Fibroblast of lung (primary cell): ENCODE results near the gene OOSP3. TPM values are rescaled to one million over a fixed set of nuclear protein-coding genes. Genes with fewer than 3 reads are reported as not detected.

Experiments
- DNase-seq, 2 donors: peaks; one replicate each; pipeline versions ENCODE4 v3.0.0 to v3.0.0-alpha.2; 2010; ENCODE audit warnings: low read depth in 2 of 2
- H2AFZ ChIP-seq: 2 replicates; pipeline ENCODE4 v1.5.1; 2012; ENCODE audit warnings: low read length, control low read depth, inconsistent platforms
- H3K27ac ChIP-seq: 2 replicates; pipeline ENCODE4 v1.5.1; 2011; ENCODE audit warnings: low read length, control low read depth; ENCODE audit not compliant: insufficient read depth
- H3K27me3 ChIP-seq: 2 replicates; pipeline ENCODE4 v1.5.1; 2011; ENCODE audit warnings: mild to moderate bottlenecking, low read length; ENCODE audit not compliant: control insufficient read depth, insufficient read depth
- H3K36me3 ChIP-seq: 2 replicates; pipeline ENCODE4 v1.5.1; 2011; ENCODE audit warnings: low read length; ENCODE audit not compliant: control insufficient read depth, insufficient read depth
- H3K4me1 ChIP-seq: 2 replicates; pipeline ENCODE4 v1.5.1; 2011; ENCODE audit warnings: low read length; ENCODE audit not compliant: control insufficient read depth, insufficient read depth; ENCODE audit errors: extremely low read depth
- H3K4me2 ChIP-seq: 2 replicates; pipeline ENCODE4 v1.5.1; 2011; ENCODE audit warnings: low read length, control low read depth; ENCODE audit not compliant: insufficient read depth; ENCODE audit errors: extremely low read depth
- H3K4me3 ChIP-seq, 4 experiments: fragments of 200-600 bp in 1 of 4; sonication (generic) in 1 of 4; replicated peaks in 1 of 4; 2 replicates each; pipeline ENCODE4 v1.5.1; 2011 to 2016; ENCODE audit warnings: low read length in 4 of 4, low read depth in 3 of 4, mild to moderate bottlenecking in 3 of 4, control low read depth in 2 of 4, inconsistent platforms in 1 of 4, mixed read lengths in 1 of 4; ENCODE audit not compliant: insufficient read depth in 1 of 4; ENCODE audit errors: control extremely low read depth in 1 of 4
- H3K79me2 ChIP-seq: 2 replicates; pipeline ENCODE4 v1.5.1; 2012; ENCODE audit warnings: mild to moderate bottlenecking, low read length, inconsistent platforms; ENCODE audit not compliant: control insufficient read depth, insufficient read depth
- H3K9ac ChIP-seq: 2 replicates; pipeline ENCODE4 v1.5.1; 2011; ENCODE audit warnings: mild to moderate bottlenecking, low read length, control low read depth; ENCODE audit not compliant: insufficient read depth
- H3K9me3 ChIP-seq: 2 replicates; pipeline ENCODE4 v1.5.1; 2012; ENCODE audit warnings: low read depth, low read length; ENCODE audit not compliant: control insufficient read depth, insufficient read depth
- H4K20me1 ChIP-seq: 2 replicates; pipeline ENCODE4 v1.5.1; 2011; ENCODE audit warnings: low read length; ENCODE audit not compliant: control insufficient read depth, insufficient read depth; ENCODE audit errors: extremely low read depth
- CTCF ChIP-seq, 2 donors: IDR thresholded peaks in 1 of 2; conservative IDR thresholded peaks in 1 of 2; 1 replicate in 1 of 2; 2 replicates in 1 of 2; pipeline ENCODE4 v1.5.1; 2011 to 2012; ENCODE audit warnings: low read length in 2 of 2, control low read depth in 1 of 2, inconsistent platforms in 1 of 2, low read depth in 1 of 2, mild to moderate bottlenecking in 1 of 2
- EZH2 ChIP-seq: IDR thresholded peaks from 2 replicates; pipeline ENCODE4 v1.5.1; 2012; ENCODE audit warnings: low read length, control low read depth, mild to moderate bottlenecking; ENCODE audit errors: missing control alignments
- polyA plus RNA-seq, 2 donors: library from polyadenylated mRNA; depleted of rRNA in 1 of 2; stranded (reverse) in 1 of 2; unstranded in 1 of 2; fragments of >200 nt; gene quantifications; 2 replicates each; pipeline ENCODE4 v1.2.1, GENCODE V29; 2011 to 2012; ENCODE audit warnings: missing spikeins in 1 of 2
- total RNA-seq: library from RNA; depleted of rRNA; stranded (reverse); fragments of >200 nt; gene quantifications from 2 replicates; pipeline ENCODE4 v1.2.1, GENCODE V29; 2014

The OOSP3 gene
- total and polyA plus RNA-seq, 2 donors (not counting 1 experiment from before 2014, with no cell fraction given) = not detected

GRCh38 chr11:59944720-59945119 is 66.1 kb downstream of the OOSP3 start:
- Histone ChIP-seq H4K20me1 (no peaks in the 10 kb centered on the region), H3K4me1 (no peaks in the 10 kb centered on the region), H3K79me2 (no peaks in the 10 kb centered on the region), H3K9ac (no peak overlapping the region), H3K27me3 (no peaks in the 10 kb centered on the region), H2AFZ (no peak overlapping the region), H3K27ac (no peak overlapping the region), H3K4me3 (no peak overlapping the region), H3K36me3 (no peaks in the 10 kb centered on the region), H3K9me3 (no peaks in the 10 kb centered on the region), H3K4me2 (no peak overlapping the region)
- TF ChIP-seq CTCF (conservative IDR thresholded peaks at IDR 0.05 in 1 of 2, IDR thresholded peaks at IDR 0.05 in 1 of 2; ENCODE audit: low read depth in 1 of 2, low read length in 2 of 2) = no peak
- TF ChIP-seq EZH2 = no peak
- DNase-seq = no peak

Other genes starting within 250 kb of the OOSP3 start
- 8.2 and 11.6 TPM in 2 replicates for gene PATL1, start 209.7 kb upstream of the OOSP3 start, total RNA-seq
- 66.4 and 68.1 TPM in 2 replicates for gene PATL1, start 209.7 kb upstream of the OOSP3 start, polyA plus RNA-seq
- gene OR10V1, start 164.9 kb upstream of the OOSP3 start, total RNA-seq = not detected in 2 replicates
- gene OR10V1, start 164.9 kb upstream of the OOSP3 start, polyA plus RNA-seq = not detected in 2 replicates
- 19.0 and 23.9 TPM in 2 replicates for gene STX3, start 123.4 kb upstream of the OOSP3 start, total RNA-seq
- 21.9 and 22.0 TPM in 2 replicates for gene STX3, start 123.4 kb upstream of the OOSP3 start, polyA plus RNA-seq
- gene MRPL16, start 68.0 kb upstream of the OOSP3 start, total RNA-seq = 39.3 and 43.1 TPM in 2 replicates
- gene MRPL16, start 68.0 kb upstream of the OOSP3 start, polyA plus RNA-seq = 64.9 and 70.9 TPM in 2 replicates
- not detected in 2 replicates for gene CBLIF, start 33.3 kb upstream of the OOSP3 start, total RNA-seq
- not detected in 2 replicates for gene CBLIF, start 33.3 kb upstream of the OOSP3 start, polyA plus RNA-seq
- not detected in 2 replicates for gene TCN1, start 12.3 kb upstream of the OOSP3 start, total RNA-seq
- not detected in 2 replicates for gene TCN1, start 12.3 kb upstream of the OOSP3 start, polyA plus RNA-seq
- gene OOSP1, start 59.6 kb downstream of the OOSP3 start, total RNA-seq = not detected in 2 replicates
- not detected in 2 replicates for gene OOSP1, start 59.6 kb downstream of the OOSP3 start, polyA plus RNA-seq
- gene OOSP4A, start 85.3 kb downstream of the OOSP3 start, total RNA-seq = not detected in 2 replicates
- gene OOSP4A, start 85.3 kb downstream of the OOSP3 start, polyA plus RNA-seq = not detected in 2 replicates
- gene OOSP4B, start 138.4 kb downstream of the OOSP3 start, total RNA-seq = not detected in 2 replicates
- gene OOSP4B, start 138.4 kb downstream of the OOSP3 start, polyA plus RNA-seq = not detected in 2 replicates
- not detected in 2 replicates for gene OOSP2, start 161.6 kb downstream of the OOSP3 start, total RNA-seq
- gene OOSP2, start 161.6 kb downstream of the OOSP3 start, polyA plus RNA-seq = not detected in 2 replicates
- not detected in 2 replicates for gene MS4A3, start 177.9 kb downstream of the OOSP3 start, total RNA-seq
- gene MS4A3, start 177.9 kb downstream of the OOSP3 start, polyA plus RNA-seq = not detected in 2 replicates
- not detected in 2 replicates for gene MS4A2, start 209.9 kb downstream of the OOSP3 start, total RNA-seq
- gene MS4A2, start 209.9 kb downstream of the OOSP3 start, polyA plus RNA-seq = not detected in 2 replicates